Measurements from ENCODE around the gene THSD4. TPM values are rescaled to one million over a fixed set of nuclear protein-coding genes. Genes with fewer than 3 reads are reported as not detected.

THSD4 gene
- total RNA-seq, 4 donors from 2014 or later, result 10.7 to 59.5 (median 49.0) TPM

DNA sequence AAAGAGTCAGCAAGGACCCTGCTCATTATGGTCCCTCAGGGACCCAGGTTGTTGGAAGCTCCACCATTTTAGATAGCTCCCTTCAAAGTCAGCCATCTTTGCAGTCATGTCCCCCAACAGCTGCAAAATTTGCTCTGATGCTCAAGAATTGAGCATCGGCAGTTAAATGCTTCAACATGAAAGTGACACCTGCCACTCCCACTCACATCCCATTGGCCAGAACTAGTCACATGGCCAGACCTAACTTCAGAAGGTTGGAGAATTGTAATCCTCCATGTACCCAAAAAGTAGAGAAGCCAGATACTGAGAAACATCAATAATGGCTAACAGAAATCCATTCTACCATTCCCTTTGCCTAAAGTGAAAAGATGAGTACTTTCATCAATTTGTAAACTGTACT, 523.6 kb downstream of the THSD4 start:
- H3K4me1 ChIP-seq, result no peaks in the 10 kb centered on the region
- H3K9me3 ChIP-seq, result no peaks in the 10 kb centered on the region
- no peak overlapping the region for H3K27ac ChIP-seq
- H3K27me3 ChIP-seq, result no peaks in the 10 kb centered on the region
- H3K36me3 ChIP-seq, result no peaks in the 10 kb centered on the region
- TF ChIP-seq, protein P1, sequence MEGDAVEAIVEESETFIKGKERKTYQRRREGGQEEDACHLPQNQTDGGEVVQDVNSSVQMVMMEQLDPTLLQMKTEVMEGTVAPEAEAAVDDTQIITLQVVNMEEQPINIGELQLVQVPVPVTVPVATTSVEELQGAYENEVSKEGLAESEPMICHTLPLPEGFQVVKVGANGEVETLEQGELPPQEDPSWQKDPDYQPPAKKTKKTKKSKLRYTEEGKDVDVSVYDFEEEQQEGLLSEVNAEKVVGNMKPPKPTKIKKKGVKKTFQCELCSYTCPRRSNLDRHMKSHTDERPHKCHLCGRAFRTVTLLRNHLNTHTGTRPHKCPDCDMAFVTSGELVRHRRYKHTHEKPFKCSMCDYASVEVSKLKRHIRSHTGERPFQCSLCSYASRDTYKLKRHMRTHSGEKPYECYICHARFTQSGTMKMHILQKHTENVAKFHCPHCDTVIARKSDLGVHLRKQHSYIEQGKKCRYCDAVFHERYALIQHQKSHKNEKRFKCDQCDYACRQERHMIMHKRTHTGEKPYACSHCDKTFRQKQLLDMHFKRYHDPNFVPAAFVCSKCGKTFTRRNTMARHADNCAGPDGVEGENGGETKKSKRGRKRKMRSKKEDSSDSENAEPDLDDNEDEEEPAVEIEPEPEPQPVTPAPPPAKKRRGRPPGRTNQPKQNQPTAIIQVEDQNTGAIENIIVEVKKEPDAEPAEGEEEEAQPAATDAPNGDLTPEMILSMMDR (IDR thresholded peaks at IDR 0.05), result no peak
- TF ChIP-seq POLR2A (IDR thresholded peaks at IDR 0.05), result no peak
- no peak for DNase-seq
- H3K4me3 ChIP-seq, result no peak overlapping the region

DNA sequence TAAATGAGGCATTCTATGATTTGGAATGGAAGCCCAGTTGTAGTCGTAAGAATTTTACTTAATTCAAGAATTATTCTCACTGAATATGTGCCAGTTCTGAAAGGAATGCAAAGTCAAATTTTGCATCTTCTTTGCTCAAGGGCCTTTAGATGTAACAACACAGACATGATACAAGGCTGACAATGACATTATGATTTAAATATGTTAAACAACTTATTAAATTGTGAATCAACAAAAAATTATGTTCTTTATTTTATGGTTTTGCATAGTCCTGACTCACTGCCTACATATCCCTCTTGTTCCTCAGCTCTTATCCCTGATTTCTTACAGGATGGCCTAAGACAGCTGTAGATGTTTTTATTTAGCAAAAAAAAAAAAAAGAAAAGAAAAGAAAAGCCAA, 524.2 kb downstream of the THSD4 start:
- TF ChIP-seq, protein P1 (IDR thresholded peaks at IDR 0.05), result no peak
- no peak for TF ChIP-seq POLR2A (IDR thresholded peaks at IDR 0.05)

DNA sequence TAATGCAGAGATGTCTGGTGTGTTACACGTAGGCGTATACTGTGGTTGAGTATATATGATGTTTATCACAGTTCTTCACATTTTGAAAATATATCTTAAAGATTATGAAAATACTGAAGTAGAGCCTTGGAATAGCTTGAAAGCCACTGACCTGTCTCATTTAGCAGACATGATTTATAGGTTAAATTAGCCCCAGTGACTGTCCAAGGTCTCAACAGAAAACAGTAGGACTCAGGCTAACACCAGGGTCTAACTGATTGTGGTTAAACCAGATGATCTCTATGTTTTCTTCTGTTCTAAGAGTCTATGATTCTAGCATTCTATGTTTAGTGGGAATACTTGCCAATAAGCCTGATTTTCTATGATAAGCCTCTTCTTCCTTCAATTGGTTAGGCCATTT, 528.6 kb downstream of the THSD4 start:
- H3K4me1 ChIP-seq, result no peaks in the 10 kb centered on the region
- no peak overlapping the region for H3K27ac ChIP-seq
- TF ChIP-seq, protein P1 (IDR thresholded peaks at IDR 0.05), result no peak
- TF ChIP-seq POLR2A (IDR thresholded peaks at IDR 0.05), result no peak
- H3K27me3 ChIP-seq, result no peaks in the 10 kb centered on the region
- no peaks in the 10 kb centered on the region for H3K36me3 ChIP-seq
- no peaks in the 10 kb centered on the region for H3K9me3 ChIP-seq
- no peak overlapping the region for H3K4me3 ChIP-seq
- no peak for DNase-seq

More for the DNA sequence above, 524.2 kb downstream of the THSD4 start:
- H3K27me3 ChIP-seq, result no peaks in the 10 kb centered on the region
- no peaks in the 10 kb centered on the region for H3K9me3 ChIP-seq
- no peaks in the 10 kb centered on the region for H3K36me3 ChIP-seq
- no peak overlapping the region for H3K4me3 ChIP-seq
- H3K4me1 ChIP-seq, result no peaks in the 10 kb centered on the region
- DNase-seq, result no peak
- no peak overlapping the region for H3K27ac ChIP-seq

DNA sequence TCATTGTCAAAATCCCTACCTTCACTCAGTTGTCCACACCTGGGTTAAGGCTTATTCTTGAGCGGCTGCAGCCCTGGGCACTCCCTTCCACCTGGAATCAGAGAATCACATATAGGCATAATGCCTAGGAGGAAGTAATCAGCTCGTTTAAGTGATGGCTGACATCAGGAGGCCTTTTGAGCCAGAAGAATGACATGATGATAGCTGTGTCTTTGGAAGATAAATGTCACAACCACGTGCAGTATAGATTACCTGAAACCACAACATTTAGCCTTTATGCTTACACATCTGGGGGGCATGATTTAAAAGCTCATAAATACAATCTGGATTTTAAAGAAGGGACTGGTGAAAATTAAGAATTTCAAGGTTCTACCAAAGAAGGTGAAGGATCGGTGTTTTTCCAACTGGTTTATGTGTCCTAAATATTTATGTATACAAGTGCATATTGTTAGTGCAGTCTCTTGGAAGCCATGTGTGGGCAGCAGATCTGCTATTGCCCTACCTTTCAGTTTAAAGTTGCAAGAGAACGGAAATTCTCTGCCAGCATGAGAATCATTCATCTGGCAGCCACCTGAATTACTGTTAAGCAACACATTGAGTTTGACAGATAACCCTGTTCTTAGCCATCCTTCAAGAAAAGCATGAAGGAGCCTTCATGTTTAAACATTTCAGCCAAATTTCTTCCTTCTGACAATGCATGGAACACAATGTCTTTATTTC, 531.7 kb downstream of the THSD4 start:
- Histone ChIP-seq H3K4me1 (no peaks in the 10 kb centered on the region), H3K27ac (no peak overlapping the region), H3K27me3 (no peaks in the 10 kb centered on the region), H3K36me3 (no peaks in the 10 kb centered on the region), H3K4me3 (no peak overlapping the region), H3K9me3 (no peaks in the 10 kb centered on the region)
- no peak for TF ChIP-seq POLR2A (IDR thresholded peaks at IDR 0.05)
- TF ChIP-seq, protein P1 (IDR thresholded peaks at IDR 0.05), result no peak
- DNase-seq, result no peak

DNA sequence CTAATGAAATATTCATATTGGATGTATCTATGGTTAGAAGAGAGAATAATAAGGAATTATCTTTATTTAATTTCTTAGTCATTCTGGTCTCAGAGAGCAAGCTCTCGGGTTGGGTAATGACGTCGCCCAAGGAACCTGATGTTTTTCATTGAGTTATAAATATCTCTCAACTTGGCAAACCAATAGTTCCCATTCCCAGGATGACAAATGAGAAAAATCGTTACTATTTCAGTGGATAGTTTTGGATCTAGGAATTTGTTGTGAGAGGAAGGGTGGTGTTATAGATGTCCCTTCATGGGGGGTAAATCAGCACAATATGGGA, 532.2 kb downstream of the THSD4 start:
- Histone ChIP-seq H3K4me3 (no peak overlapping the region), H3K27ac (no peak overlapping the region), H3K36me3 (no peaks in the 10 kb centered on the region), H3K9me3 (no peaks in the 10 kb centered on the region), H3K4me1 (no peaks in the 10 kb centered on the region), H3K27me3 (no peaks in the 10 kb centered on the region)
- DNase-seq, result no peak
- no peak for TF ChIP-seq POLR2A (IDR thresholded peaks at IDR 0.05)
- TF ChIP-seq, protein P1 (IDR thresholded peaks at IDR 0.05), result no peak

DNA sequence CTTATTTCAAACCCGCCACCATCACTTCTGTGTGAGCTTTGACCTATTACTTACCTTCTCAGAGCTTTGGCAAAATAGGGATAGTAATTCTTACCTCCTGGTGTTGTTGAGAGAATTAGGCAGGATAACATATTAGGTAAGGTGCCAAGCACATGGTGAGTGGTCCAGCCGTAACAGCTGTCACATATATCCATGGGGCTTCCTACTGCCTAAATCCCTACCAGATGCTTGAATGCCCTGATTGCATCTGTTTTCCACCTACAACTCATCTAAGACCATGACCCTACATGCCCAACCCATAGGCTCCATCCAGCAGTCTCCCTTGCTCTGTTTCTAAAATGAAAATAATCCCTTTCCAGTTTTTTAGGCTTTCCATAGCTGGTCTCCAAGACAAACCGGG, 532.8 kb downstream of the THSD4 start:
- no peak for TF ChIP-seq POLR2A (IDR thresholded peaks at IDR 0.05)
- TF ChIP-seq, protein P1 (IDR thresholded peaks at IDR 0.05), result no peak
- H3K27ac ChIP-seq, result no peak overlapping the region
- no peak for DNase-seq
- H3K4me3 ChIP-seq, result no peak overlapping the region
- no peaks in the 10 kb centered on the region for H3K36me3 ChIP-seq
- no peaks in the 10 kb centered on the region for H3K4me1 ChIP-seq
- no peaks in the 10 kb centered on the region for H3K9me3 ChIP-seq
- no peaks in the 10 kb centered on the region for H3K27me3 ChIP-seq
